COR-L47 (cell line): ENCODE measurements around the gene UNC5C.

ENCODE experiments used
- DNase-seq: peaks from one replicate; lab custom pipeline; 2025; lab: John Stamatoyannopoulos, UW

UNC5C gene

DNA sequence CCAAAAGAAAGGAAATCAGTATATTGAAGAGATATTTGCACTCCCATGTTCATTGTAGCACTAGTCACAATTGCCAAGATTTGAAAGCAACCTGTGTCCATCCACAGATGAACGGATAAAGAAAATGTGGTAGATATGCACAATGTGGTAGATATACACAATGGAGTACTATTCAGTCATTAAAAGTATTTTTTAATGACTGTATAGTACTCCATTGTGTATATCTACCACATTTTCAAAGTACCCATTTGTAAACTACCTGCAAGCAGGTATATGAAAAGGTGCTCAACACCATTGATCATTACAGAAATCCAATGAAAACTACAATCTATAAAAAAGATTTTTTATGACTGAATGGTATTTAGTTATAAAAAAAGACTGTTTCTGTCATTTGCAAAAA is 200.4 kb downstream of the UNC5C start:
- DNase-seq: no peak

DNA sequence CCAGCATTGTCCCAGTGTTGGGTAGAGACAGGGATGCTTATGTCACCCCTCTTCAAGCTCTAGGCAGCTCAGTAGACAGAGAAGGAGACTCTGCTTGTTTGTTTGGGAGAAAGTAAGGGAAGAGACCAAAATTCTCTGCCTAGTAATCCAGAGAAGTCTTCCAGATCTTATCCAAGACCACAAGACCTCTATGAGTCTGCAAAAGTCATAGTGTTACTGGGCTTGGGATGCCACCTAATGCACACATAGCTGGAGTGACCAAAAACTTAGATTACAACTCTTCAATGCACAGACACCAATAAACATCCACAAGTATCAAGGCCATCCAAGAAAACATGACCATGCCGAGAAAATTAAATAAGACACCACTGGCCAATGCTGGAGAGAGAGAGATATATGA is 205.5 kb downstream of the UNC5C start:
- no peak for DNase-seq

DNA sequence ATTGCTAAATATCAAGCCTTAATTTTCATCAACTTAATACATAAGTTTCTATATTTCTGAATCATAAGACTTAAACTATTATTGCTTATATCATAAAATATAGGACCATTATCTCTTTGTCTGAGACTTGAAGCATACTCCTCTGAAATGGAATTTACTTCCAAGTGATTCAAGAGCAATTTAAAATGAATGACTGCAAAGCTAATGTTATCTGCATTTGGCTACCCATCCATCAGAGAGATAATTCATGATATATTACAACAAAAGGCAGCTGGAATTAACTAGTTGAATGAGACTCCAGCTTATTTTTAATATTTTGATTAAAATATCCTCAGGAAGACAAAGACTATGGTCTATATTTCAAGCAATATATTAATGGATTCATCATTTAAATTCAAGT is 208.6 kb downstream of the UNC5C start:
- DNase-seq: no peak

DNA sequence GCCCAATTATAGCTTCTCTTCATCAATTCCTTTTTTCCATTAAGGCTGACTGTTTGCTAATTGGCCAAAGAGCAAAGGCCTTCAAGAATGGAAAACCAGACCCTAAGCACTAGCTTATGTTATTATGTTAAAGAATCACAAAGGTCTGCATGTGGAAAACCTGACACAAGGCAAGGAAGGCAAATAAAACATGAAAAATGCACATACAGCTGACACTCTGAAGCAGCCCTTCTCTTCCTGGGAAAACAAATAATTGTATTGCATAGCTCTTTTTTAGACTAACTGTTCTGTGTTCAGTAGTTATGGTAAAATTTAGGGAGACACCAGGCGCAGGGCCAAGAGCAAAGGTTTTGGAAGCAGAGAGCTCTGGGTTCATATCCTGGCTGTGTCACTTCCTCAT is 223.1 kb downstream of the UNC5C start:
- no peak for DNase-seq

DNA sequence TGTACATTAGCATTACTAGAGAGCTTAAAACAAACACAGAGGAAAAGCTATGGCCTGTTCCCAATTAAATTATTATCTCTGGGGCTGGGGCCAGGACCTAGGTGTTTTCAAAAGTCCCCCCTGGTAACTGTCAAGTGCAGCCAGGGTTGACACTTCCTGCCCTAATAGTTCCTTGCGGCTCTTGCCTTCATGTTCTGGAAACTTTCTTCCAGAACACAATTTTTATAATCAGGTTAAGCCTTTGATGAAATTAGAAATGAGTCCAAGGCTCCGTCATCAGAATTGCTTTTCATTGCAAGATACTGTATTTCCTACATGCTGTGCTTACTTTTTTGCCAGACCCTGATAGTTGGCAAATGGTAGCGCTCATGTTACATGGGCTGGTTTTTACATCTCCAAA is 229.6 kb downstream of the UNC5C start:
- DNase-seq: no peak

DNA sequence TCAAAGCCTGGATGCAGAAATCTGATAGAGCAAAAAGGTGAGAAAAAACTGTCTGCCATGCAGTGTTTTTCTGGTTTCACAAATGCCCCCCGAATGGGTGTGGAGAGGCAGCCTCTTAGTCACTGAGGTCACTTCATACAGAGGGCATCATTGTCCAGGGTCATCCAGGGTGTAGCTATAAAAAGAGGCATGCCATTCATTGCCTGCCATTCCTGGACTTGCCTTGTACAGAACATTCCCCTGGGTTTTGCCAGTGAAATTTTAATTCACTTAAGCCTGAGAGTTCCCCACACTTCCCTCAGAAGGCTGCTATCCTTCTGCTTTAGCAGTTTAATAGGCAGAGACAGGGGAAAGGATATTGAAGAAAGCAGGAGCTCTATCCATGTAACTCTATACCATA is 230.3 kb downstream of the UNC5C start:
- no peak for DNase-seq

DNA sequence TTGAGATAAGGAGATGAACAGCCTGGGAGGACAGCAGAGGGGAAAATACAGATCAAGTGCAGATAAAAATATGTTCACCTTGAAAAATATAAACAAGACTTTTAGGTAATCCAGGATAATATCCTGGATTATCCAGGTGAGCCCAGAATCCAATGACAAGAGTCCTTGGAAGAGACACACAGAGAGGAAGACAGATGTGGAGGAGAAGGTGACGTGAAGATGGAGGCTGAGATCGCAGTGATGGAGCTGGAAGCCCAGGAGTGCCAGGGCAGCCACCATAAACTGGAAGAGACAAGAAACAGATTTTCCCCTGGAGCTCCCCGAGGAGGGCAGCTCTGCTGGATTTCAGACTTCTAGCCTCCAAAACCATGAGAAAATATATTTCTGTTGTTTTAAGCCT is 230.7 kb downstream of the UNC5C start:
- no peak for DNase-seq

DNA sequence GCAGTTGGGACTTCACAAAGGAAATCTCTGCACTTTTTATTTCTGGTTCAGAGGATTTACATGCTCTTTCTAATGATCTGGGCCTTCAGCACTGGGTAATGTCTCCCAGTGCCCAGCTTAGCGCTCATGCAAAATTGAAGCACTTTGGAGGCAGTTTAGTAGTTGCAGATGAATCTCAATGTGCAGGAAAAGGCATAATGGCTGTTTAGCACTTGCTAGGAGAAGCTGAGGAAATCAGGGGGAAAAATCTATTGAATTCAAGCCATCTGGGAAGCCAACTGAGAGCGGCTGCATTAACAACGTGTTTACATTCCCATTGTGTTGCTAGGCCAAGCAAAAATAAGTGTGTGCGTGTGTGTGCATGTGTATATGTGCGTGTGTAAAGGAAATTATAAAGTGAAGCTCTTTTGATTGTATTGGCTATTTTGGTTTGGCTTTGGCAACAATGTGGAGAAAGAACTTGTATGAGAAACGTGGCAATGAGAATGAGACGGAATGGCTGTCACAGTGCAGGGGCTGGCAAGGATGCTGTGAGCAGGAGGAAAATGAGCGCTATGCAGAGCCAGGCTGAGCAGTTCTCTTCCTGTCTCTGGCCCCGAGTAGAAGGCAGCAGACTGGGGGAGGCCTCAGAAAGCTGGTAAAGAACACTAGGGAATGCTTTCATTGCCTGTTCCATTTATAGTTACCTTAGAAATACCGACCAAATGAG is 231.5 kb downstream of the UNC5C start:
- DNase-seq: no peak

DNA sequence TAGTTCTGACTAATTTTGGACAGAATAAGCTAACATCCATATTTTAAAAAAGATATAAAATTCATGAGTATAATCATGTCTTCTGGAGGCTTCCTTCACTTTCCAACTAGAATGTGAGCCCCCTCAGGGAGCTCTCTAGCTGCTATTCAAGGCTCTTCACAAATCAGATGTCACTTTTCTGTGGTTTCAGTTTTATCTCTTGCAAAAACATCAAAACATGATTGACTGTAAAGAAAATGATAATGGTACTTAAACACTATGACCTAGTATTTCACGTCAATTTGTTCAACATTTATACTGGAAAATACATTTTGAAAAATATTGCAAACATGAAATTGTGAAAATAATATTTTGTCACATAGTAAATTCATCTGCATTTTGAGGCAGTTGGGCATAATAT is 234.2 kb downstream of the UNC5C start:
- no peak for DNase-seq

DNA sequence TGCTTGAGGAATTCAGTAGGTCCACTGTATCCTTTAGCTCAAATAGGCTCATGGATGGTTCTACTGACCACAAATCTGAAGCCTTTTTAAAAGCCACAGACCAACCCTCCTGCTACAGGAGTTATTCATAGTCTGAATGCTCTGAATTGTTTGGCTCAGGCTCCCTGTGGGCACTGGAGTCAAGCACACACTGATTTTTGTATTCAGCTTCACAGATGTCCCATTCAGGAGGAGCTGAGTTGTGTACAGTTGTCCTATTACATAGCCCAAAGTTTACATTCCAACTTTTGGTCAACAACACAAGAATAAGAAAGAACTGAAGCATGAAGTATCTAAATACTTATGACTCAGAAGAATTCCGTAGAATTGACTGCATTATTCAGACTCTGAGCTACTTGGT is 243.9 kb downstream of the UNC5C start:
- no peak for DNase-seq

DNA sequence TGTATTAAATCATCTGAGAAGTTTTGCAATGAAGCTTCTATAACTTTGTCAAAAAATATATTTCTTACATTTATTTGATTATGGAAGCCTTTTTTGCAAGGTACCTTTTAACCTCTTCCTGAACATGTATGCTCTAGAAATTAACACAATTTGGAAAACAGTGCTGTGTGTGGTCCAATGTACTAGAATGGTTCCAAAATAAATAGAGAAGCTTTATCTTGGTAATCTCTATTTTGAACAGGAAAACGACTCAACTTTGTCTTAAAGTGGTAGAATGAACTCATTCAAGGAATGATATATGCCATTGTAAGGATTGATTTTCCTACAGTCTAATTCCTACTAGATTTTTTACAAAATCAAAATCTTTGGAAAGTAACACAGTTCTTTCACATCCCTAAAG is 248.5 kb downstream of the UNC5C start:
- DNase-seq: no peak

DNA sequence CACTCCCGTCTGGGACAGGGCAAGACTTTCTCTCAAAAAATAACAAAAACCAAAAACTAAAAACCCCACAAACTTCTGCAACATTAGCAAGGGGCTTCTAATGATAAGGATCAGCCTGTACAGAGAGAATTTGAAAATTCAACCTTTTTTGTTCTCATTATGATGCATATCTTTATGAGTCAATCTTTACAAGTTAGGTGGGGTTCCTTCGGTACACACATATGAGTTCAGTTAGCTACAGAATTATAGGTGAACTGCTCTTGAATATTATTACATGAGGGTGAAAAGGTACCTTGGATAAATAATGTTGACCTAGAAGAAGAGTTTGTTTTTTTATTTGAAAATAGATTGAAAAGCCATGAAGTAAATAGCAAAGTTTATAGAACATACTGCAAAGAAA is 252.7 kb downstream of the UNC5C start:
- DNase-seq: no peak

DNA sequence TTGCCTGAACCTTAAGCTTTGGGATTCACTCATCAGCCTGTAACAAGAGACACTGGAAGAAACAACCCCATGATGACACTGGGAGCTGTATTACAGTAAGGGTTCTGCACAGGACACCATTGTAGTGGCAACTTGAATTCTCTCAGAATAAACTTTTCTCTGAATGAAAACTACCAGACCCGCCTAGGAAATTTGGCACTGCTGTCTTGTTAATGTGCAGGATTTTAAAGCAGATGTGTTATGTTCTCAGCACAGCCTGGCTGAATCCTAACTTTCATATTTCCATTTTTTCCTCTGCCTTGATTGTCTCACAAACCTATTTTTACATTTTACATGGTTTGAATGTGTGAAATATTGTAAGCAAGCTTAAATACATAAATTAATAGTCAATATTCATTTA is 253.6 kb downstream of the UNC5C start:
- DNase-seq: no peak

DNA sequence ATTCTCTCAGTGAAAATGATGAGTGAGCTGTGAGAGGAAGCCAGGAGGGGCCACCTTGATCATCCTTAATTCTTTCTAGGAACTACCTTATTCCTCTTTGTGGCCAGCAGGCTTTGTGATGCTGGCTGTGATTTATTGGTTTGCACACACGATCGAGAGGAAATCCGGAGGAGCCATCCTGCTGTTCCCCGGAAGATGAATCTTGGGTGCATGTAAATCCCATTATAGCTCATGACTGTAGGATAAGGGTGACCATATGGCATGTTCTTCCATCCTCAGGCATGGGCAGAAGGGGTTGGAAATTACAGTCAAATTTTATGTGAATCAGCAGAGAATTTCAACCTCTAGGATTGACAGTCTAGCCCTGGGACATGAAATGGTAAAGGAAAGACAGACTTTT is 254.5 kb downstream of the UNC5C start:
- no peak for DNase-seq

DNA sequence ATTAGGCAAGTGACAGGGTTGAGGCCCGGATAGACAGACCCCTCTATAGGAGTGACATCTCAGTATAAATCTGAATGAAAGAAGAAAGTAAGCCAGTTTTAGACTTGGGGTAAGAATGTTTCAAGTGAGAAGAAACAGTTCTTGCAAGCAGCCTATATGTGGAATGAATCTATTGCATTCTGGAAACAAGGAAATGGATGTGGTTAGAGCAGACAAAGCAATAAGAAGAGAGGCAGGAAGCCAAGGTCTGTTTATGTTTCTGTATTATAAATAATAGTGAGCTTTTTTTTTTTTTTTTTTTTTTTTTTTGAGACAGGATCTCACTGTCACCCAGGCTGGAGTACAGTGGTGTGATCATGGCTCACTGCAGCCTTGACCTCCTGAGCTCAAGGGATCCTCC is 255.8 kb downstream of the UNC5C start:
- DNase-seq: no peak

DNA sequence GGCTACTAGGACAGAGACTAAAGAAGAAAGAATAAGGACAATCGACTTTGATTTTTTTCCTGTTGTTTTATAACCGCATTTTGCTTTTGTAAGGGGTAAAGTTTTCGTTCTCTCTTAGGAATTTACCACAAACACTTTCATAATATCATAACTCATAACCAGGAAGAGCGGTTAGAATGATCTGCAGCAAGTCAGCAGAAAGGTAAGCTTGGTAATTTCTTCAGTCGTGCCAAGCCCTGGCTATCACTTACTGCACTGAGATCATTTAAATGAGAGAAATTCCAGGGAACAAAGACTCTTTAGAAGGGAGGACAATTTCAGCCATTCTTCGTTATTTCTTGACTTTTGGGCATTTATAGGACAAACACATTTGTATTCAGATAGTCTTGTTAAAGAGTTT is 258.1 kb downstream of the UNC5C start:
- DNase-seq: no peak

DNA sequence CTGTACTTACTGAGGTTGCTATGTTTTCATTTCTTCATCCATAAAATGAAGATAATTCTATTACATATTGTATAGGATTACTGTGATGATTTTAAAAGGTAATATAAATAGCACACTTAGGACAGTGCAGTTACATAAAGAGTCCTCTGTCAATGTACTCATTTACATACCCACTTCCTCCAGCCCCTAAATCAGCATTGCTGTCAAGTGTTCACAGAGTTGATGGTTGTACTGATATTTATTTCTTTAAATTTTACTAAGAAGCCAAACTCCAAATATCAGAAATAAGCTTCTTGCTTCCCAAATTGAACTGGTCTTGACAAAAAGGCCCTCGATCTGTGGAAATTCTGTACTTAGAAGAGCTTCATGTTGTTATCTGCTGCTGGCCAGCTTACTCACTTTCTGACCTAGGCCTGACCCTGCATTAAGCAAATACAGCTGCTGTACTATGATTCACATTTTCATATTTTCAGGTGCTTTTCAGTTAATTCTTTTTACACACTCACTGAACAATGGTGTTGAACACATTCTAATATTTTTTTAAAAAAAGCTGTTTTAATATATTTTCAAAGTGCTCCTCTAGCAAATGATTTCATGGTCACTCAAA is 259.6 kb downstream of the UNC5C start:
- no peak for DNase-seq

DNA sequence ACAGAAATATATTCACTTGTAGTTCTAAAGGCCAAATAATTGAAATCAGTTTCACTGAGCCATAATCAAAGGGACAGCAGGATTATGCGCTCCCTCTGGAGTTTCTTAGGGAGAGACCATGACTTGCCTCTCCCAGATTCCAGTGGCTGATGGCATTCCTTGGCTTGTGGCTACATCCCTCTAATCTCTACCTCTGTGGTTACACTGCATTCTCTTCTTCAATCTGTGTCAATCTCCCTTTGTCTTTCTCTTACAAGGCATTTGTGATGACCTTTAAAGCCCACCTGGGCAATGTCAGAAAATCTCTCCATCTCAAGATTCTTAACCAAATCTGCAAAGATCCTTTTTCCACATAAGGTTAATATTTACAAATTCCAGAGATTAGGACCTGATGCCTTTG is 260.2 kb downstream of the UNC5C start:
- DNase-seq: no peak

DNA sequence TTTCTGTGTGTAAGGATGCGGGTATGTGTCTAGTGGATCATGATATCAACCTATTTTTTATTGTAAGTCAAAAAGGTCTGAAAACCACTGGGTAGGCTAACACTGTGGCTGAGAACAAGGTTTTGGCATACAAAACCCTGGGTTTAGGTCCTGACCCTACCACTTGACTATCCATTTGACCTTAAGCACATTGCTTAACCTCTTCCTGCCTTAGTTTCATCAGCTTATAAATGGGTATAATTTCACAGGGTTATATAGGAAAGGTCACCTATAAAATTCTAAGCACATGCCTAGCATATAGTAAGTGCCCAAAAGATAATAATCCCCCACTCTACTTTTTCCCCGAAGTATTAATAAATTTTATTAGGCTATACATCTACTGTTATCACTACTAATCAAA is 263.0 kb downstream of the UNC5C start:
- no peak for DNase-seq

DNA sequence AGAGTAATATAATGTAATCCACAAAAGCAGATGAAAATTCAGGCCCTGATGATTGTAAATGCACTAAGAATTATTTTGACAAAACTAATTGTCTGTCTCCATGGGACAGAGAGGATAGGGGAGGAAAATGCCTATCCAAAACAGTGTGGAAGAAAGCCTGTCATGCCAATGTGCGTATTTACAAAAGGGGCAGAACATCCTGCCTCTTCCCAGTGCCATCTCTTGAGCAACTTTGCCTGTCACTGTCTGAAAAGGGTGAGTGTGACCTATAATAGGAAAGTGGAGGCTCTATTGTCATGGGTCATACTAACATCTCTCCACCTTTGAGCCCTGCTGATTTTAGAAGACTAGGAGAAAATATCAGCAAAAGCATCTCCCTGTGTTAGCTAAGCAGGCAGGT is 264.1 kb downstream of the UNC5C start:
- no peak for DNase-seq

DNA sequence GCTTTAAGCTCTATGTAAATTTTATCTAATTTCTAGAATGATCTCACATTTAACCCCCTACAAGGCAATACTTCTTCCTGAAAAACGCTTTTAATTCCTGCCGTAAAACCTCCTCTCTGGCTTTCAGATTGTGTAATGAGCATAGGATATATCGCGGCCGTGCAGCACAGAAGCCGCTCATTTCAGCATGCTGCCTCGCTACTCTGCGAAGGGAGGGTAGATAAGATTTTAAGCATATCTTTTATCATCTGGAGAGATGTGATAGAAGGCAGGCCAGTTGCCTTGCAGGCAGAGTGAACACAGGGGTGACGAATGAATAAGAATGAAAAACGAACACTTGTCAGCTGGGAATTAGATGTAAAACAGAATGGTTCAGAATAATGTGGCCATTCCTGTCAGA is 265.5 kb downstream of the UNC5C start:
- DNase-seq: no peak

DNA sequence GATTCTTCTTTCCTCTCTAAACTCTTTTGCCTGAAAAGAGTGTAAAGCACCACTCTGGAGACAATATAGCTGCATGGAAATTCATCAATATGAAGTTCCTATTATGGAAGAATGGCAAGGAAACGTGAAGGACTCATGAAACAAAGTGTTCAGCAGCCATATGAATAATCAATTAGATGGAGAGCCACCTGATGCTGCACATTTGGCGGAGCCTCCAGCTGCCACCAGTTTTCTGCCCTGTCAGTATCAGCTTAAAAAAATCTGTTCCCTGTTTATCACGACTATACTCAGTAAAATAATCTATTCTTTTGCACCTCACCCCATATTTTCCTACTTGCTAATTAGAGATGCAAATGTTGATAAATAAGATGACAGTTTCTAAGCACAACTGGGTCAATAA is 276.0 kb downstream of the UNC5C start:
- DNase-seq: no peak

DNA sequence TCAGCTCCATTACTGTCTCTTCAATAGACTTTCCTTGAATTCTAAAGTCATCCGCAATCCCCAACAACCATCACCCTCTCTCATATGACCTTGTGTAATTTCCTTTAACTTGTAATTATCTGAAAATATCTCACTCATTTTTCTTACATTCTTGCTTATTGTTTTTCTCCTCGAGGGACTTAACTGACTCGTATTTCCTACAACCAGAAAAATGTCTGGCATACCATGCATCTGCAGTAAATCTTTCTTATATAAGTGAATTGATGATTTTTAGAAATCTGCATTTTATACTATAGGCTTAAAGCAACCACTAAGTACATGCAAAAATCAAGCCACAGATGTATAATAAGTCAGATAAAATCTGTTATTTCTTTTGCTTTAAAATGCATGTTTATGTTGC is 276.7 kb downstream of the UNC5C start:
- DNase-seq: no peak

DNA sequence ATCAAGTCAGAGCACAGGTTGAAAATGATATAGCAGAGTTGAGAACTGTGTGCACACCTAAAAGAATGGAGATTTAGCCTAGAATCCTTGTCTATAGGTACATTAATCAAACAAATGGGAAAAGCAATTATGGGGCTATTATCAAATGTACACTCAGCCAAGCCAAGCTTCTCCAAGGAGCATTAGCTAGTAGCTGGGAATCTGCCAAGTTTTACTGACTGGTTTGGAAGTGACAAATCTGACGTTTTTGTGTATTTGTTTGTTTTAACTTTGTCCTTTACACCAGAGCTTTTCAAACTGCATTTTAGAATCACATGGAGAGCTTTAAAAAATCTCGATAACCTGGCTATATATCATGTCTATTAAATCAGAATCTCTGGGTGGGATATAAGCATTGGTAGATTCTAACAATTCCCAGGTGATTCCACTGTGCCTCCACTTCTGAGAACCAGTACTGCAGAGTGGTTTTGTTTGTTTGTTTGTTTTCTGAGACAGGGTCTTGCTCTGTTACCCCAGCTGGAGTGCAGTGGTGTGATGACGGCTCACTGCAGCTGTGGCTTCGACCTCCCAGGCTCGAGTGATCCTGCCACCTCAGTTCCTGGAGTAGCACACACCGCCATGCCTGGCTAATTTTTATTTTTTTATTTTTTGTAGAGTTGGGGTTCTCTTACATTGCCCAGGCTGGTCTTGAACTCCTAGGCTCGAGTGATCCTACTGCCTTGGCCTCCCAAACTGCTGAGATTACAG is 279.8 kb downstream of the UNC5C start:
- peak; percentile 91 for DNase-seq
